ENCODE results near the gene RAPGEF4. TPM values are rescaled to one million over a fixed set of nuclear protein-coding genes. Genes with fewer than 3 reads are reported as not detected.
A peak's percentile ranks its signal among the peaks of the same experiment; 100 is the strongest.

Gene RAPGEF4
- total RNA-seq, 4 donors from 2014 or later, result 16.1 to 26.2 (median 21.3) TPM

- no peak overlapping the region for H3K4me3 ChIP-seq
- H3K36me3 ChIP-seq, result no peaks in the 10 kb centered on the region
- DNase-seq, result no peak
- TF ChIP-seq CTCF (IDR thresholded peaks at IDR 0.05) (no peak), POLR2A (IDR thresholded peaks at IDR 0.05) (no peak)
- intact Hi-C loops (cut with DNase I; ENCODE audit: low total_unique reads), result no loop called here
- no peaks in the 10 kb centered on the region for H3K27me3 ChIP-seq
- no peak overlapping the region for H3K27ac ChIP-seq
- no peaks in the 10 kb centered on the region for H3K4me1 ChIP-seq
- no peaks in the 10 kb centered on the region for H3K9me3 ChIP-seq
Observed at GRCh38 chr2:172970660-172971059, 235.0 kb downstream of the RAPGEF4 start.

- H3K4me1 ChIP-seq, result no peaks in the 10 kb centered on the region
- H3K36me3 ChIP-seq, result no peaks in the 10 kb centered on the region
- H3K9me3 ChIP-seq, result no peaks in the 10 kb centered on the region
- DNase-seq, result peak in 1 of 2 donors; percentile 35
- no peak overlapping the region for H3K4me3 ChIP-seq
- H3K27me3 ChIP-seq, result no peaks in the 10 kb centered on the region
- no peak overlapping the region for H3K27ac ChIP-seq
- TF ChIP-seq POLR2A (IDR thresholded peaks at IDR 0.05) (no peak), CTCF (IDR thresholded peaks at IDR 0.05) (peak; percentile 24 to 60 (median 59))
- intact Hi-C loops (cut with DNase I; ENCODE audit: low total_unique reads), result no loop called here
Observed at GRCh38 chr2:172972005-172972619, 236.5 kb downstream of the RAPGEF4 start.

- DNase-seq, result no peak
- H3K4me1 ChIP-seq, result no peaks in the 10 kb centered on the region
- no peaks in the 10 kb centered on the region for H3K36me3 ChIP-seq
- H3K4me3 ChIP-seq, result no peak overlapping the region
- intact Hi-C loops (cut with DNase I; ENCODE audit: low total_unique reads), result no loop called here
- TF ChIP-seq CTCF (IDR thresholded peaks at IDR 0.05) (no peak), POLR2A (IDR thresholded peaks at IDR 0.05) (no peak)
- H3K27me3 ChIP-seq, result no peaks in the 10 kb centered on the region
- no peak overlapping the region for H3K27ac ChIP-seq
- no peaks in the 10 kb centered on the region for H3K9me3 ChIP-seq
Observed at GRCh38 chr2:172974762-172975161, 239.1 kb downstream of the RAPGEF4 start.

GRCh38 chr2:172976116-172976515 lies 240.5 kb downstream of the RAPGEF4 start:
- no peaks in the 10 kb centered on the region for H3K36me3 ChIP-seq
- no peaks in the 10 kb centered on the region for H3K9me3 ChIP-seq
- H3K4me1 ChIP-seq, result no peaks in the 10 kb centered on the region
- H3K27me3 ChIP-seq, result no peaks in the 10 kb centered on the region
- no peak overlapping the region for H3K27ac ChIP-seq
- intact Hi-C loops (cut with DNase I; ENCODE audit: low total_unique reads), result no loop called here
- no peak overlapping the region for H3K4me3 ChIP-seq
- TF ChIP-seq POLR2A (IDR thresholded peaks at IDR 0.05) (no peak), CTCF (IDR thresholded peaks at IDR 0.05) (no peak)
- DNase-seq, result no peak

GRCh38 chr2:172976816-172977215 lies 241.2 kb downstream of the RAPGEF4 start:
- Histone ChIP-seq H3K4me3 (no peak overlapping the region), H3K4me1 (no peaks in the 10 kb centered on the region), H3K36me3 (no peaks in the 10 kb centered on the region), H3K9me3 (no peaks in the 10 kb centered on the region), H3K27ac (no peak overlapping the region), H3K27me3 (no peaks in the 10 kb centered on the region)
- TF ChIP-seq POLR2A (IDR thresholded peaks at IDR 0.05) (no peak), CTCF (IDR thresholded peaks at IDR 0.05) (no peak)
- intact Hi-C loops (cut with DNase I; ENCODE audit: low total_unique reads), result no loop called here
- DNase-seq, result no peak
